ENCODE results near the gene RBBP5. TPM values are rescaled to one million over a fixed set of nuclear protein-coding genes. Genes with fewer than 3 reads are reported as not detected.

The RBBP5 gene
- total RNA-seq, 1 experiment from 2014 or later, result 17.3 TPM

DNA sequence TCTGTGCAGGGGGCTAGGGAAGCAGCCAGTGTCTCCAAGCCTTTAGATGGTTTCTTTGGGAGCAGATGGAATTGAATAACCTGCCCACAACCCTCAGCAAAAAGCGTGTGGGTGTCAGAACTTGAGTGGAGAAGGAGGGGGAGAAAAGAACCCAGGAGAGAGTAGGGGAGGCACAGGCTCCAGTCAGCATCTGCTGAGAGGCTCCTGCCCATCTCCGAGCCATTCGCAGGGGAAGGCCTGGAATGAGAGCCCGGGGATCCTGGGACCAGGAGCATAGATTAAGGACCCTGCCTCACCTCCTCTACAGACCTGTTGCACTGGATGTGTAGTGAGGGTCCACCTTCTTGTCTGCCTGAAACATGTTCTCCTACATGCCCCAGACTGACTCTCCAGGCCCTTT is 53.8 kb downstream of the RBBP5 start:
- H2BK120ac ChIP-seq (ENCODE audit: low read depth, low read length, poor library complexity, severe bottlenecking), result no peak overlapping the region
- no peak overlapping the region for H3K4ac ChIP-seq (ENCODE audit: low read depth, low read length)
- H2BK12ac ChIP-seq (ENCODE audit: insufficient read length, low read depth, low read length), result no peak overlapping the region
- Mint-ChIP-seq H3K4me1 (no peaks in the 10 kb centered on the region; a peak in 2 of 4 replicates), H3K36me3 (ENCODE audit: insufficient read depth in 1 of 3, low read depth in 3 of 3) (no peaks in the 10 kb centered on the region), H3K4me3 (no peak overlapping the region), H3K9me3 (no peaks in the 10 kb centered on the region), H3K27me3 (ENCODE audit: low read depth) (peaks cover 1% of the 10 kb centered on the region; the same call in 1 of the 2 replicates), H3K27ac (no peak overlapping the region; a peak in 1 of 7 replicates)
- H4K20me1 ChIP-seq (ENCODE audit: control insufficient read depth, insufficient read depth, insufficient read length), result no peaks in the 10 kb centered on the region
- no peak overlapping the region for H4K5ac ChIP-seq (ENCODE audit: insufficient read length, low read depth, low read length)
- H3K9me3 ChIP-seq (ENCODE audit: control insufficient read depth, low read depth, low read length), result no peaks in the 10 kb centered on the region
- H2BK15ac ChIP-seq (ENCODE audit: low read depth, low read length), result no peak overlapping the region
- H2BK5ac ChIP-seq (ENCODE audit: insufficient read length, low read length), result no peak overlapping the region
- no peak overlapping the region for H2BK20ac ChIP-seq (ENCODE audit: low read depth, low read length, poor library complexity, severe bottlenecking)
- H3K9ac ChIP-seq (ENCODE audit: extremely low read depth, insufficient read length, low read length), result no peak overlapping the region
- H3K23me2 ChIP-seq (ENCODE audit: insufficient read length, low read depth, low read length, poor library complexity, severe bottlenecking), result peaks cover 3% of the 10 kb centered on the region
- no peak overlapping the region for H2AFZ ChIP-seq (ENCODE audit: low read length)
- no peak overlapping the region for H3K4me2 ChIP-seq (ENCODE audit: insufficient read depth, insufficient read length, low read length)
- H3K27ac ChIP-seq (ENCODE audit: insufficient read length, low read depth, low read length), result no peak overlapping the region
- no peak overlapping the region for H2AK5ac ChIP-seq (ENCODE audit: insufficient read length, low read length)
- no peak overlapping the region for H4K91ac ChIP-seq (ENCODE audit: insufficient read length, low read depth, low read length)
- H3T11ph ChIP-seq (ENCODE audit: low read length), result no peak overlapping the region
- DNase-seq, result no peak
- no peak overlapping the region for H4K8ac ChIP-seq (replicated peaks; ENCODE audit: insufficient read length, low read depth, low read length)
- H3K56ac ChIP-seq (ENCODE audit: insufficient read length, low read depth, low read length), result no peak overlapping the region
- no peaks in the 10 kb centered on the region for H3K79me1 ChIP-seq (ENCODE audit: insufficient read depth, low read depth, low read length, poor library complexity, severe bottlenecking)
- no CpG with 5 or more reads among the region's 4 CpGs for WGBS (ENCODE audit: extremely low coverage, insufficient read length, low lambda C conversion rate)
- no peak overlapping the region for H3K18ac ChIP-seq (ENCODE audit: insufficient read length, low read depth, low read length)
- H3K23ac ChIP-seq (ENCODE audit: insufficient read length, low read depth, low read length), result no peak overlapping the region
- H3K27me3 ChIP-seq (ENCODE audit: insufficient read depth, low read length), result no peaks in the 10 kb centered on the region
- no peak overlapping the region for H3K14ac ChIP-seq (ENCODE audit: insufficient read depth, low read length)
- TF ChIP-seq CTCF (conservative IDR thresholded peaks at IDR 0.05), result no peak
- H3K4me1 ChIP-seq (ENCODE audit: insufficient read depth, low read length), result no peaks in the 10 kb centered on the region
- no peaks in the 10 kb centered on the region for H3K79me2 ChIP-seq (ENCODE audit: insufficient read depth, low read length)
